ENCODE measurements around the gene ZNF3.
A peak's percentile ranks its signal among the peaks of the same experiment; 100 is the strongest.

Gene ZNF3

DNA sequence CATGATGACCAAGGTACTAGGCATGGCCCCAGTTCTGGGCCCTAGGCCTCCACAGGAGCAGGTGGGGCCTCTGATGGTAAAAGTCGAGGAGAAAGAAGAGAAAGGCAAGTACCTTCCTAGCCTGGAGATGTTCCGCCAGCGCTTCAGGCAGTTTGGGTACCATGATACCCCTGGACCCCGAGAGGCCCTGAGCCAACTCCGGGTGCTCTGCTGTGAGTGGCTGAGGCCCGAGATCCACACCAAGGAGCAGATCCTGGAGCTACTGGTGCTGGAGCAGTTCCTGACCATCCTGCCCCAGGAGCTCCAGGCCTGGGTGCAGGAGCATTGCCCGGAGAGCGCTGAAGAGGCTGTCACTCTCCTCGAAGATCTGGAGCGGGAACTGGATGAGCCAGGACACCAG lies 24.5 kb downstream of the ZNF3 start:
- no peak for DNase-seq (ENCODE audit: low read depth in 1 of 2, low spot score in 1 of 2)

DNA sequence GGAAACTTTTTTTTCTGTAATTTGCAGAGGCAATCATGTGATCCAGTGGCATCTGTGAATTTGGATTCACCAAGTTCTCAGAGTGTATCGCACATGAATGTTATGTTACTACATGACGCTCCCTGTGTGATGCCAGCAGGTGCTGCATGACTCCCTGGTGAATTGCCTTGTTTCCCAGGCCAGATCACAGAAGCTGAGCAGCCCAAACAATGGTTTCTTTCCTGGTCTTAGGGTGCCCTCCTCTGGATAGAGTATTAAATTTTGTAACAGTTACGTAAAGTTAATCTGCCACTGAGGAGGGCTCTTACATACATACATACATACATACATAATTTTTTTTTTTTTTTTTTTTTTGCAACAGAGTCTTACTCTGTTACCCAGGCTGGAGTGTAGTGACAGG lies 28.3 kb downstream of the ZNF3 start:
- DNase-seq (ENCODE audit: low read depth in 1 of 2, low spot score in 1 of 2) = no peak

DNA sequence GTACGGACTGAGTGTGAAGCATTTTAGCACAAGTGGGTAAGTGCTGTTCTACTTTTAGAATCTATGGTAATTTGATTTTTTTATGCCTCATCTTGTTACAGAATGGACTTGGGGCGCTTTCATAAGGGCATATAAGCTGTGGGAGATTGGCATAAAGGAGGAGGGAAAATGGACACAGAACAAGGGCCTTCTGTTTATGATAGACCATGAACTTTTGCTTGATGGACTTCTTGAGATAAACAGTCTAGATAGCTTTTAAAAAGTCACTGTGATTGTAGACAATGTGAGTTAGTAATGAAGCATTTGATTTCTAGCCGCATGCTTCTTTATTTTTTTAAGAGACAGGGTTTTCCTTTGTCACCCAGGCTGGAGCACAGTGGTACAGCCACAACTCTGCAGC lies 29.9 kb downstream of the ZNF3 start:
- no peak for DNase-seq (ENCODE audit: low read depth in 1 of 2, low spot score in 1 of 2)

DNA sequence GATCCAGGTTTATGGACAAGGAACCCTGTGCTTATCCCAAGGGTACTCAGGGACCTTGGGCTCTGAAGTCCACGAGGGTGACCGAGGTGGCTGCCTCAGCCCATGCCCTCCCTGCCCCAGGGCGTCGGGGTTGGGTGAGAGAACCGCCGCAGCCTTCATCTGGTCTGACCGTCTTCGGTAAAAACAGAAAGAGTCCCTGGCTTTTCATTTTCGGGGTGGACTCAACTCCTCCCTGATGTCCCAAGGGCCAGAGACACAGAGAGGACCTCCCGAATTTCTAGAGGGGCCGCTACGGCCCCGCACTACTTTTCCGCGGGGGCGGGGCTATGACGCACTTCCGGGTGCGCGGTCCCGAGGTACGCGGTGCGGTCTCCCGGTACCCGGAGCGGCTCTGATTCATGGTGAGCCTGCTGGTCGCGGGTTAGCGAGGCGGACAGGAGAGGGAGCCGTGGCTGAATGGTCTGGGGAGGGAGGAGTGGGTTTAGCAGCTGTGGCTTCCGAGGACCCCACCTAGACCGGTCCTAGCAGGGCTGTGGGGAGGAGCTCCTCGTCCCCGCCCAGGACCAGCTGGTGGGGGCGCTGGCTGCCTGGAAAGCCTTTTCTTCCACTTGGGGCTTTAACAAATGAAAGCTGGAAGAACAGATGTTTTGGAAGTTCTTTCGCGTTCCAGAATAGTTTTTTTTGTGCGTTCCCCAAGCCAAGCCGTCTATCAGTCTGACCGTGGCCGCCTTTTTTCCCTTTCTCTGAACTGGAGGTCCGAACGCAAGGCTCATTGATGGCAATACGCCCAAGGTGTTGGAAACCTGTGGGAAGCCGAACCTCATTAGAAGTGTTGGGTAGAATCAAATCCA lies 31.9 kb downstream of the ZNF3 start, which contains the start of gene ZSCAN21:
Gene ZSCAN21 (plus strand): TSS at position 334 of the 851 bp plus-strand sequence. CDS start 7,233 bp downstream, outside the sequence.
- DNase-seq (ENCODE audit: low read depth in 1 of 2, low spot score in 1 of 2) = peak; percentile 59 to 76

DNA sequence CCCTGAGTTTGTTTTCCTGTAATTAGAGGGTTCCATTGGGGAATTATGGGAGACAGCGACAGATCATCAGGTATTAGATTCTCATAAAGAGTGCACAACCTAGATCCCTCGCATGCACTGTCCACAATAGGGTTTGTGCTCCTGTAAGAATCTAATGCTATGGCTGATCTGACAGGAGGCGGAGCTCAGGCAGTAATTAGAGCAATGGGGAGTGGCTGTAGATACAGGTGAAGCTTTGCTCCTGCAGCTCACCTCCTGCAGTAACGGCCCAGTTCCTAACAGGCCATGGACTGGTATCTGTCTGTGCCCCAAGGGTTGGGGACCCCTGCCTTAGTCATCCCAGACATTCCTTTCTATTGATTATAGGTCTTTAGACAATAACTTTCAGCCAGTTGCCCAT lies 32.8 kb downstream of the ZNF3 start:
- no peak for DNase-seq (ENCODE audit: low read depth in 1 of 2, low spot score in 1 of 2)

DNA sequence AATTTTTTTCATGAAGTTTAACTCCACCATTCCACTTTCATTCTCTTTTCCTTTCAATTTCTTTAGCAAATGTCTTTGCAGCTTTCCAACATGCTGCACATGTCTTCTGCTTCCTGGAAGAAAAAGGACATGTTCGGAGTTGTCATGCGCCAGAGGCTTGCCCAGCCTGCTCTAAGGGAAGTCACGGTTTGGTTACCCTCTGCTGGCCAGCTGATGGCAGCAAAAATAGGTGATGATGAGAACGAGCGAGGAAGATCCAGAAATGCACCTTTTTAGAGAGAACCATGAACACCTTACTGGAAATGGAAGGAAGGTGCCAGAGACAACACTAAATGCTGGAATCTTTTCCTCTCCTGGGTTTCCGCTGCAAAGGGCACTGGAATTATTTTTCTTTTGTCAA lies 36.8 kb downstream of the ZNF3 start:
- no peak for DNase-seq (ENCODE audit: low read depth in 1 of 2, low spot score in 1 of 2)

DNA sequence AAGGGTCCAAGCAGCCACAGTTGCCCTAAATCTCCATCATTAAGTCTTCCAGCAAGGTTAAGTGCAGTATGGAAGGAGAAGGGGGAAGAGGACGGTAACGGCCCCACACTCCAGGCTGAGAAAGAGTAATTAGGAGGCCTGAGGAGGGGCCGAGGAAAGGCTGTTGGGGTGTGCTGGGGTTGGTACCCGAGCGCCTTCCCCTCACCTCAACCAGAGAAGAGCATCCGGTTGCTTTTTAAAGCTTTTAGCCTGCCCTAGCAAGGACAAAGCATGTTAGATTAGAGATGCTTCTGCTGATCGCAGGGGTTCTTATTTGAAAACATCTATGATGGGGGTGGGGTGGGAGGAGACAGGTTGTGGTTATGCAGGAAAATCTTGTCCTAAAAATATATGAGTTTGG lies 40.9 kb downstream of the ZNF3 start:
- DNase-seq (ENCODE audit: low read depth in 1 of 2, low spot score in 1 of 2) = no peak

DNA sequence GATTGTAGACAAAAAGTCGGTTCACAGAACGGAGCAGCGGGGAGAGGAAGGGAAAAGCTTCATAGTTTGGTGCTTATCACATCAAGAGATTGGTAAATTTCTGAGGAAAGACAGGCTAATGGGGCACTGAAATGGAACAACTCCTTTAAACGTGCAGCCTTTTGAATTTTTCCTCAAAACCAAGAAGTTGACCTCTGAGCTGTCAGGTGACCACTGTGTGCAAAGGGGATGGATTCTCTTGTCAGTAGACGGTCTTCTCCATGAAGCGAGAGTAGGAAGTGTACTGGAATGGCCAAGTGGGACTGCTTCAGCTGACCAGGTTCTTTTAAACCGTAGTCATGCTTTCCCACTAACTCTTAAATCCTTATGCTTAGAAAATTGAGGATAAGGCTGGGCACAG lies 43.2 kb downstream of the ZNF3 start:
- DNase-seq (ENCODE audit: low read depth in 1 of 2, low spot score in 1 of 2) = no peak

DNA sequence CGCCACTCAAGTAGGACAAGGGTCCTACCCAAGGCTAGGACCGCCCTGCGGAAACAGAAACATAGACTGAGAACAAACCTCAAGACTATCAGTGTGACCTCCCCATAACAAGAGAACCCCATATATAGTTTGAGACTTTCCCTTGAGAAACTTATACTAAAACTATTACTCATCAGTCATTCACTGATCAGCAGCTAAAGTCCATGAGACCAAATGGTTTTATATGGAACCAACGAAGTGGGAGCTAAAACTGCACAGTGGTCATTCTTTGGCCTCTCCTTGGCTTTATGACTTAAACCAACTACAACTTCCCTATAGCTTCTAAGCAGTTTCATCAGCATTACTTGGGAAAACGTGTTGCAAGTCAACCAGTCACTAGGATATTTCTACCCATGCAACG lies 45.6 kb downstream of the ZNF3 start:
- no peak for DNase-seq (ENCODE audit: low read depth in 1 of 2, low spot score in 1 of 2)

DNA sequence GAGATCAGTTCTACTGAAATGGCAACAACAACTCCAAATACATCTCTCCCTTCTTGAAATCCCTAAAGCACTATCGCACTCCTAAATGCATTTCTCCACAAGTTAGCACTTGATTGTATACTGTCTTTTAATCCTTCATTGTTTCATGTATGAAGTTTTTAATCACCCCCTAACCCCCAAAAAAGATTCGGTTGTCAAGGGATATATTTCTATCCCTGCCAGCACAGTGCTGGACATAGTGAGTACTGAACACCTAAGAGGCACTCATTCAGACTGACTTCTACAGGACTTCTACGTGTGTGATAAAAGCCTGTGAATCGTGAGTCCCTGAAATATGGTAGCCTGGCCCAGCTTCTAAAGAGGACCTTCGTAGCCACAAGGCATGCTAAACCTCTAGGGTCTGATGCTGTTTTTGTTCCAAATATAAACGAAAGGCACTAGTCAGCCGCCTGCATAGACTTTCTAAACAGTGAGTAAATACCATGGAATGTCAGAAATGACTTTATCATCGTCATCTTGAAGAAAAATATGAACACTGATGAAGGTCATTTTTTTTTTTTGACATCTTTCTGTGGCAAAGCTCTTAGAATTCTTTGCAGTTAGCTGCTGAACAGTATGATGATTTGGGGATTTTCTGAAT lies 46.5 kb downstream of the ZNF3 start:
- no peak for DNase-seq (ENCODE audit: low read depth in 1 of 2, low spot score in 1 of 2)

DNA sequence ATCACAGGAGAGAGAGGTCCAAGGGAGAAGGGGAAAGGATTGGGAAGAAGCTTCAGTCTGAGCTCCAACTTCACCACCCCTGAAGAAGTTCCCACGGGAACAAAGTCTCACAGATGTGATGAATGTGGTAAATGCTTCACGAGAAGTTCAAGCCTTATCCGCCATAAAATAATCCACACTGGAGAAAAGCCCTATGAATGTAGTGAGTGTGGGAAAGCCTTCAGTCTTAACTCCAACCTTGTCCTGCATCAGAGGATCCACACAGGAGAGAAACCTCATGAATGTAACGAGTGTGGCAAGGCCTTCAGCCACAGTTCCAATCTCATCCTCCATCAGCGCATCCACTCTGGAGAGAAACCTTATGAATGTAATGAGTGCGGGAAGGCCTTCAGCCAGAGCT lies 48.0 kb downstream of the ZNF3 start:
- DNase-seq (ENCODE audit: low read depth in 1 of 2, low spot score in 1 of 2) = no peak

DNA sequence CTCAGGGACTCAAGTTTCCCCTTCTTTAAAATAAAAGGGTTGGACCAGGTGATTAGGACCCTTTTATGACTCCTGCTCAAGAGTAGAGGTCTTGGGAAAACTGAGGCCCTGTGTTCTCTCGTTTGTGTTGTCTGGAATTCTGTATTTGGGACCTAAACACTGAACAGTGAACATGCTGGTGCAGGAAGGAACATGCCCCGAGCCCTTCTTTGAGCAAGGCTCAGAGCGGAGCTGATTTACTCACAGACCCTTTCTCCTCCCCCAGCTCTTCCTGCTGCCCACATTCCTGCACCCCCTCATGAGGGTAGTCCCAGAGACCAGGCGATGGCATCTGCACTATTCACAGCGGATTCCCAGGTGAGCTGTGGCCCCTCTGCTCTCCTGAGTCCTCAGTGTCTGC lies 51.9 kb downstream of the ZNF3 start:
- DNase-seq (ENCODE audit: low read depth in 1 of 2, low spot score in 1 of 2) = no peak

DNA sequence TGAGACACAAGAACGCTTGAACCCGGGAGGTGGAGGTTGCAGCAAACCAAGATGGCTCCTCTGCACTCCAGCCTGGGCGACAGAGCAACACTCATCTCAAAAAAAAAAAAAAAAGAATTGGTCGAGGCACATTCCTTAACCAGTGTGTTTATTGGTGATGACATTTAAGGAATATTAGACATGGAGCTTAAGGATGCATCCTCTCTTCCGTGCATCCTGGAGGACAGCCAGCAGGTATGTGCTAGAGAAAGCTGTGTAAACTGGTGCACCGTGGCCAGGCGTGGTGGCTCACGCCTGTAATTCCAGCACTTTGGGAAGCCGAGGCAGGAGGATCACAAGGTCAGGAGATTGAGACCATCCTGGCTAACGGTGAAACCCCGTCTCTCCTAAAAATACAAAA lies 54.3 kb downstream of the ZNF3 start:
- DNase-seq (ENCODE audit: low read depth in 1 of 2, low spot score in 1 of 2) = no peak

DNA sequence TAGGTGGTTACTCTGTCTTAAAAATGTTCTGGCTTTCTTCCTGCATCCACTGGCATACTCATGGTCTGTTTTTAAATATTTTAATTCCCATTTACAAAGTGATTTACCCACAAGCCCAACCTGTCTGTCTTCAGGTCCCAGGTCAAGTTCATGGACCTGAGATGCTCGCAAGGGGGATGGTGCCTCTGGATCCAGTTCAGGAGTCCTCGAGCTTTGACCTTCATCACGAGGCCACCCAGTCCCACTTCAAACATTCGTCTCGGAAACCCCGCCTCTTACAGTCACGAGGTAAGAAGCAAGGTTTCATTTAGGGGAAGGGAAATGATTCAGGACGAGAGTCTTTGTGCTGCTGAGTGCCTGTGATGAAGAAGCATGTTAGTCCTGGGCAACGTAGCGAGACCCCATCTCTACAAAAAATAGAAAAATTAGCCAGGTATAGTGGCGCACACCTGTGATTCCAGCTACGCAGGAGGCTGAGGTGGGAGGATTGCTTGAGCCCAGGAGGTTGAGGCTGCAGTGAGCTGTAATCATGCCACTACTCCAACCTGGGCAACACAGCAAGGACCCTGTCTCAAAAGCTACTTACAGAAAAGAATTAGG lies 57.4 kb downstream of the ZNF3 start:
- no peak for DNase-seq (ENCODE audit: low read depth in 1 of 2, low spot score in 1 of 2)

DNA sequence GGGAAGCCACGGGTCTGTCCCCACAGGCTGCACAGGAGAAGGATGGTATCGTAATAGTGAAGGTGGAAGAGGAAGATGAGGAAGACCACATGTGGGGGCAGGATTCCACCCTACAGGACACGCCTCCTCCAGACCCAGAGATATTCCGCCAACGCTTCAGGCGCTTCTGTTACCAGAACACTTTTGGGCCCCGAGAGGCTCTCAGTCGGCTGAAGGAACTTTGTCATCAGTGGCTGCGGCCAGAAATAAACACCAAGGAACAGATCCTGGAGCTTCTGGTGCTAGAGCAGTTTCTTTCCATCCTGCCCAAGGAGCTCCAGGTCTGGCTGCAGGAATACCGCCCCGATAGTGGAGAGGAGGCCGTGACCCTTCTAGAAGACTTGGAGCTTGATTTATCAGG lies 58.0 kb downstream of the ZNF3 start:
- DNase-seq (ENCODE audit: low read depth in 1 of 2, low spot score in 1 of 2) = no peak

DNA sequence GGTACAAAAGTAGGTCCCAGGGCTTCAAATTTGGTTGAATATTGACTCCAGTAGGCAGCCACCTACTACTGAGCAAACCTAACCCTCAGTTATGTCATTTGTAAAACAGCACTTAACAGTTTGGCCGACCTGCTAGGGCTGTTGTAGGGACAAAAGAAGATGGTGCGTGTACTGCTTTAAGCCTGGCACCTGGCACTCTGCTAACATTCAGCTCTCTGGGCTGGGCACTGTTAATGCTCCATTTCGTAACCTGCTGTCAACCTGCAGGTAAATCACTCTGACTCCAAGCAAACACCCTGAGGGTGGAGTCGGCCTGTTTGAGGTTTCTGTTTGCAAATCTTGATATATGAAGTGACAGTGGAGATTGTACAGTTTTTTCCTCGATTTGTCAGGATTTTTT lies 58.9 kb downstream of the ZNF3 start:
- no peak for DNase-seq (ENCODE audit: low read depth in 1 of 2, low spot score in 1 of 2)

DNA sequence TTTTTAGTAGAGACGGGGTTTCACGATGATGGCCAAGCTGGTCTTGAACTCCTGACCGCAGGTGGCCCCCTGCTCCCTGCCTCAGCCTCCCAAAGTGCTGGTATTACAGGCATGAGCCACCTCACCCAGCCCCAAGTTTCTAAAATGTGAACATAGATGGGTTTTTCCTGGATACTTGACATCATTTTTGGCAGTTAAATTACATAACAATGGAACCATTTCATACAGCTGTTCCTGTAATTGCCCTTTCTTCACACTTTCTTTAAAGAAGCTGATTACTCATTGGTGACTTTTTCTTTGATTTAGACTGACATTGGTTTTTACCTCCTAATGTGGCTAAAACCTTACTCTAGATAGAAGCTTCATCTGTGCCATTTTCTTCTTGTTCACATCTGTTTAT lies 60.2 kb downstream of the ZNF3 start:
- no peak for DNase-seq (ENCODE audit: low read depth in 1 of 2, low spot score in 1 of 2)
